Right lobe of liver (tissue), 6 donors: ENCODE data around the gene KCNJ2. TPM values are rescaled to one million over a fixed set of nuclear protein-coding genes. Genes with fewer than 3 reads are reported as not detected.
A peak's percentile ranks its signal among the peaks of the same experiment; 100 is the strongest.

ENCODE experiments used
- ATAC-seq, 4 donors: fragments of 200-7000 bp; cut with Tn5 transposase; one replicate each; pipeline ENCODE4 v1.9.1; 2020; ENCODE audit warnings: mild to moderate bottlenecking in 4 of 4, moderate library complexity in 4 of 4
- DNase-seq, 3 donors: peaks; one replicate each; pipeline ENCODE4 v3.0.0-alpha.2; 2020
- H3K27ac ChIP-seq, 3 donors: fragments of 200-600 bp; one replicate each; pipeline ENCODE4 v1.8.0; 2022
- H3K27me3 ChIP-seq, 2 donors: fragments of 200-600 bp; one replicate each; pipeline ENCODE4 v1.8.0; 2022
- H3K36me3 ChIP-seq, 4 donors: fragments of 200-600 bp; sonication (generic) in 1 of 4; one replicate each; pipeline versions ENCODE4 v1.5.1 to v1.8.0; 2017 to 2022; ENCODE audit warnings: control low read depth in 1 of 4
- H3K4me1 ChIP-seq, 4 donors: fragments of 200-600 bp; sonication (generic) in 1 of 4; one replicate each; pipeline versions ENCODE4 v1.5.1 to v1.8.0; 2017 to 2022; ENCODE audit warnings: control low read depth in 1 of 4
- H3K4me3 ChIP-seq, 3 donors: fragments of 200-600 bp; one replicate each; pipeline ENCODE4 v1.8.0; 2022
- H3K9me3 ChIP-seq, 4 donors: fragments of 200-600 bp; sonication (generic) in 1 of 4; one replicate each; pipeline versions ENCODE4 v1.5.1 to v1.8.0; 2017 to 2022; ENCODE audit warnings: control low read depth in 1 of 4
- CTCF ChIP-seq, 4 donors: fragments of 200-600 bp in 3 of 4; fragments of 450-650 bp in 1 of 4; IDR thresholded peaks; one replicate each; pipeline versions ENCODE4 v1.5.1 to v1.8.0; 2016 to 2022; ENCODE audit warnings: antibody characterized with exemption in 4 of 4, mild to moderate bottlenecking in 2 of 4
- POLR2A ChIP-seq: fragments of 450-650 bp; IDR thresholded peaks from one replicate; pipeline ENCODE4 v1.6.1; 2017; ENCODE audit warnings: antibody characterized with exemption, mild to moderate bottlenecking
- WGBS: methylation state at CpG from one replicate; pipeline ENCODE4 v1.1.6; 2018; ENCODE audit warnings: low coverage, low lambda C conversion rate; ENCODE audit not compliant: insufficient coverage; ENCODE audit errors: missing lambda C conversion rate; 5-methylcytosine and 5-hydroxymethylcytosine counted together
- intact Hi-C, 2 donors: fragments of 100-400 bp; cut with DNase I; formaldehyde crosslinking; loops; one replicate each; pipeline versions ENCODE4 v1.11.2 to v1.14.1; 2022
- total RNA-seq, 6 experiments: library from RNA; depleted of rRNA in 2 of 6; stranded (reverse); fragments of >200 nt in 2 of 6; fragmentation: NEBNext Ultra II Directional in 3 of 6; extraction: Animal tissue kit (Norgen Biotek cat#: 25700) in 3 of 6; gene quantifications; one replicate each; pipeline versions ENCODE4 v1.1.0 to v1.2.4, GENCODE V29; 2016 to 2023
- donor health status: DM: no; HTN: yes; CAD: no.
- donor health status: DM: no; HTN: no; CAD: no.
- donor health status: DM: no; HTN: no; CAD: no.
- donor health status: DM: no; HTN: yes; CAD: no.
- donor health status: DM: no; HTN: yes; CAD: no.

Gene KCNJ2
- total RNA-seq, 6 experiments from 2014 or later, result 0.62 to 2.5 (median 1.0) TPM

DNA sequence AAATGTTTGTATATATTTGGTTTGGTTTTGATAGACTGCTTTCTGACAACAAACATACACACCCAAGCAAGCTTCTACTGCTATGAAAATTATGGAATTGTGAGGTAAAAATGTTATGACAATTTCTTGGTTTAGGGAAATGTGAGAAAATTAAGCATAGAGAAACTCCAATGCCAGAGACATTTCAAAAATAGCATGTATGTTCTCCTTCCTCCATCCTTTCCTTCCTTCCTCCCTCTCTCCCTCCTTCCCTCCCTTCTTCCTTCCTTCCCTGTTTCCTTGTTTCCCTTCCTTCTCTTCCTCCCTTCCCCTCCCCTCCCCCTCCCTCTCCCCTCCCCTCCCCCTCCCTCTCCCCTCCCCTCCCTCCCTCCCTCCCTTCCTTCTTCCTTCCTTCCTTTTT is 14.9 kb downstream of the KCNJ2 start:
- Histone ChIP-seq H3K4me3 (no peak overlapping the region), H3K27ac (no peak overlapping the region), H3K27me3 (no peaks in the 10 kb centered on the region), H3K9me3 (no peaks in the 10 kb centered on the region), H3K36me3 (no peaks in the 10 kb centered on the region), H3K4me1 (no peaks in the 10 kb centered on the region)
- intact Hi-C loops, result no loop called here
- TF ChIP-seq CTCF (IDR thresholded peaks at IDR 0.05) (no peak), POLR2A (no peak)
- ATAC-seq (no peak), DNase-seq (no peak)

DNA sequence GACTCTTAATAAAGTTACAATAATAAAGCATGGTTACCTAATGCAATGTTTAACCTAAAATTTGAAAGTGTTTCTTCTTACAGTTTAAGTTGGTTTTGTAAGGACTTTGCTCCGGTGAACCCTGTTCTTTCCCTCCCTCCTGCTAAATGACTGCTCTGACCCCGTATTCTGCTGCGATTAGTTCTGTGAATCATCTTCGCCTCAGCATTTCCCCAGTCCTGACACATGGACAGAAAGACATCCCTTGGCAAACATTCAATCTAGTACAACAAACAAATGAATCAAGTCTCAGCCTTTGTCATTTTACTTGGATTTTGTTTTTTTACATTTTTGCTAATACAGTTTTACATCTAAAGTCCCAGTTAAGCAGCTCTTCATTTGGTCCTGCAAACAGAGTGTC is 15.4 kb downstream of the KCNJ2 start:
- no peaks in the 10 kb centered on the region for H3K36me3 ChIP-seq
- 24% methylated on average over 4 of the region's 4 CpGs for WGBS
- H3K27ac ChIP-seq, result no peak overlapping the region
- no peak overlapping the region for H3K4me3 ChIP-seq
- no peaks in the 10 kb centered on the region for H3K27me3 ChIP-seq
- intact Hi-C loops, result no loop called here
- DNase-seq, result no peak
- TF ChIP-seq CTCF (IDR thresholded peaks at IDR 0.05) (no peak), POLR2A (no peak)
- H3K4me1 ChIP-seq, result no peaks in the 10 kb centered on the region
- H3K9me3 ChIP-seq, result no peaks in the 10 kb centered on the region
- no peak for ATAC-seq

- intact Hi-C loops, result no loop called here
- WGBS, result 52% methylated on average over 3 of the region's 3 CpGs
- no peaks in the 10 kb centered on the region for H3K27me3 ChIP-seq
- no peak overlapping the region for H3K27ac ChIP-seq
- no peaks in the 10 kb centered on the region for H3K9me3 ChIP-seq
- DNase-seq (no peak), ATAC-seq (no peak)
- TF ChIP-seq POLR2A (no peak), CTCF (IDR thresholded peaks at IDR 0.05) (no peak)
- H3K36me3 ChIP-seq, result no peaks in the 10 kb centered on the region
- no peaks in the 10 kb centered on the region for H3K4me1 ChIP-seq
- no peak overlapping the region for H3K4me3 ChIP-seq
These were observed 16.0 kb downstream of the KCNJ2 start for GRCh38 chr17:70185285-70185684.

DNA sequence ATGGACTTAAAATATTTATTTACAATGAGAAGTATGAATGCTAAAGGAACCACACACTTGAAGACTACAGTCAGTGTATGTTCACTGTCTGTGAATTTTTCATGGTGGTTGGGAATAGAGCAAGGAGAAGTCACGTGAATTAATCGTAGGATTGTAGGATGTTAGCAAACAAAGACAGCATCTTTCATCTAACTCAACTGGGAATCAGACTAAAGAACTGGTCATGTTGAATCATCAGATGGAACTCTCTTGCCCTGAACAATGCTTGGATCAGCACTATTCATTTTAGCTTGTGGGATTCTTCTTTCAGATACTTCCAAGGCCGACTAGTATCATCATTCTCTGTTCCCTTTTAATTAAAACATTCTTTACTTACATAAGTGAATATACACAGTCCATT is 18.1 kb downstream of the KCNJ2 start:
- peak in 1 of 4 donors; percentile 23 for ATAC-seq
- 72% methylated on average over 3 of the region's 3 CpGs for WGBS
- Histone ChIP-seq H3K4me3 (no peak overlapping the region), H3K27me3 (no peaks in the 10 kb centered on the region), H3K27ac (no peak overlapping the region), H3K9me3 (no peaks in the 10 kb centered on the region), H3K36me3 (no peaks in the 10 kb centered on the region), H3K4me1 (no peaks in the 10 kb centered on the region)
- no peak for DNase-seq
- intact Hi-C loops, result no loop called here
- no peak for TF ChIP-seq POLR2A
- no peak for TF ChIP-seq CTCF (IDR thresholded peaks at IDR 0.05)
